K562 (cell line): ENCODE results near the gene ANO1. TPM values are rescaled to one million over a fixed set of nuclear protein-coding genes. Genes with fewer than 3 reads are reported as not detected.

Source experiments
- ATAC-seq: fragments of 200-7000 bp; cut with Tn5 transposase; 3 replicates; pipeline ENCODE4 v1.9.1; 2020; ENCODE audit warnings: moderate library complexity
- BruUV-seq: library from RNA; stranded (reverse); fragments of 400-500 nt; replicated peaks from 2 replicates; lab custom pipeline; 2021; lab: Mats Ljungman, UMichigan
- CTCF ChIA-PET: fragments of 300-600 bp; formaldehyde crosslinking; extraction: SDS; loops from one replicate; lab custom pipeline; 2021; ENCODE audit warnings: low intra/inter-chr PET ratio; lab: Yijun Ruan, JAX
- POLR2A ChIA-PET: fragments of 300-600, 350-650 bp; sonication (Branson Sonifier 250); formaldehyde crosslinking; extraction: SDS; loops from one replicate; lab custom pipeline; 2021; ENCODE audit warnings: antibody characterized with exemption, inconsistent platforms; lab: Yijun Ruan, JAX
- DNase-seq, 4 experiments: peaks; one replicate each; pipeline versions ENCODE4 v3.0.0 to v3.0.0-alpha.2; 2011 to 2018; ENCODE audit warnings: low spot score in 3 of 4, mixed read lengths in 3 of 4; ENCODE audit errors: extremely low read depth in 1 of 4
- FAIRE-seq: peaks from 2 replicates; lab custom pipeline; 2011; peaks lifted over from hg19 to GRCh38; lab: Jason Lieb, UNC
- H2AFZ ChIP-seq: 2 replicates; pipeline ENCODE4 v1.6.0; 2011; ENCODE audit warnings: low read depth, low read length, control low read depth, inconsistent platforms
- H3K27ac ChIP-seq: fragments of 200-600 bp; 3 replicates; pipeline ENCODE4 v1.8.0; 2011; ENCODE audit warnings: low read depth, mild to moderate bottlenecking, control low read depth, inconsistent platforms, low read length, moderate library complexity, mixed read lengths; ENCODE audit errors: extremely low read depth
- H3K27me3 ChIP-seq, 2 experiments: fragments of 300-600 bp in 1 of 2; 2 replicates in 1 of 2; 3 replicates in 1 of 2; pipeline versions ENCODE4 v1.6.0 to v1.8.0; 2011; ENCODE audit warnings: inconsistent platforms in 2 of 2, low read length in 2 of 2, mild to moderate bottlenecking in 1 of 2, mixed read lengths in 1 of 2, moderate library complexity in 1 of 2; ENCODE audit not compliant: control insufficient read depth in 2 of 2, insufficient read depth in 2 of 2
- H3K36me3 ChIP-seq: fragments of 300-600 bp; 3 replicates; pipeline ENCODE4 v1.8.0; 2011; ENCODE audit warnings: mild to moderate bottlenecking, low read length, inconsistent platforms; ENCODE audit not compliant: control insufficient read depth, insufficient read depth
- H3K4me1 ChIP-seq, 2 experiments: fragments of 200-600 bp in 1 of 2; replicated peaks in 1 of 2; 2 replicates in 1 of 2; 3 replicates in 1 of 2; pipeline versions ENCODE4 v1.5.1 to v1.8.0; 2011; ENCODE audit warnings: inconsistent platforms in 2 of 2, low read length in 2 of 2, mild to moderate bottlenecking in 1 of 2, mixed read lengths in 1 of 2, moderate library complexity in 1 of 2; ENCODE audit not compliant: control insufficient read depth in 2 of 2, insufficient read depth in 2 of 2
- H3K4me2 ChIP-seq: 2 replicates; pipeline ENCODE4 v1.6.1; 2011; ENCODE audit warnings: low read length, control low read depth, inconsistent platforms, mixed read lengths; ENCODE audit not compliant: insufficient read depth
- H3K4me3 ChIP-seq: fragments of 200-600 bp; sonication (generic), shearing (Covaris generic); 2 replicates; pipeline ENCODE4 v1.5.1; 2016; ENCODE audit warnings: control low read depth, inconsistent platforms
- H3K79me2 ChIP-seq: fragments of 200-600 bp; 3 replicates; pipeline ENCODE4 v1.8.0; 2011; ENCODE audit warnings: low read length, inconsistent platforms; ENCODE audit not compliant: control insufficient read depth, insufficient read depth
- H3K9ac ChIP-seq, 2 experiments: 2 replicates each; pipeline versions ENCODE4 v1.6.0 to v1.6.1; 2011; ENCODE audit warnings: low read depth in 2 of 2, low read length in 2 of 2, control low read depth in 1 of 2, inconsistent platforms in 1 of 2, mild to moderate bottlenecking in 1 of 2, mixed read lengths in 1 of 2; ENCODE audit not compliant: insufficient read depth in 1 of 2
- H3K9me1 ChIP-seq: one replicate; pipeline ENCODE4 v1.6.0; 2011; ENCODE audit warnings: inconsistent platforms, mild to moderate bottlenecking, low read length, moderate library complexity; ENCODE audit not compliant: control insufficient read depth, insufficient read depth
- H3K9me3 ChIP-seq: replicated peaks from 2 replicates; pipeline ENCODE4 v1.5.1; 2011; ENCODE audit warnings: low read depth, low read length, inconsistent platforms; ENCODE audit not compliant: control insufficient read depth, insufficient read depth
- H4K20me1 ChIP-seq: replicated peaks from 2 replicates; pipeline ENCODE4 v1.6.1; 2011; ENCODE audit warnings: low read length, inconsistent platforms, mixed read lengths; ENCODE audit not compliant: control insufficient read depth, insufficient read depth
- AFF4 ChIP-seq: sonication (generic); formaldehyde crosslinking; IDR thresholded peaks from 2 replicates; pipeline ENCODE4 v1.8.0; 2023; ENCODE audit warnings: mild to moderate bottlenecking, missing genetic modification reagents
- ARHGAP35 ChIP-seq: fragments of 450-650 bp; IDR thresholded peaks from 2 replicates; pipeline ENCODE4 v1.6.1; 2018; ENCODE audit not compliant: partially characterized antibody
- CREB3L1 ChIP-seq: fragments of 450-650 bp; IDR thresholded peaks from 2 replicates; pipeline ENCODE4 v1.6.1; 2014; ENCODE audit warnings: low read depth, mild to moderate bottlenecking, moderate library complexity, borderline replicate concordance
- PHF21A ChIP-seq: fragments of 450-650 bp; IDR thresholded peaks from 2 replicates; pipeline ENCODE4 v1.6.1; 2017; ENCODE audit warnings: low read depth, borderline replicate concordance
- SAFB ChIP-seq: fragments of 200-400 bp; formaldehyde crosslinking; IDR thresholded peaks from 2 replicates; pipeline ENCODE4 v1.6.1; 2017; ENCODE audit warnings: low read depth, low read length, borderline replicate concordance
- YY1 ChIP-seq, 3 experiments: IDR thresholded peaks; 2 replicates each; pipeline ENCODE4 v1.6.1; 2011; ENCODE audit warnings: low read length in 2 of 3, mild to moderate bottlenecking in 2 of 3, moderate library complexity in 2 of 3, borderline replicate concordance in 1 of 3, control low read depth in 1 of 3, low read depth in 1 of 3; ENCODE audit not compliant: insufficient read depth in 3 of 3, insufficient replicate concordance in 2 of 3, control insufficient read depth in 1 of 3, insufficient read length in 1 of 3; ENCODE audit errors: extremely low read depth in 1 of 3
- ZNF408 ChIP-seq: fragments of 250-450 bp; sonication (Bioruptor Pico); IDR thresholded peaks from 2 replicates; pipeline ENCODE4 v1.4.0; 2020; ENCODE audit warnings: low read depth, mild to moderate bottlenecking, moderate library complexity
- WGBS: fragments of 100-300 bp; shearing (Covaris generic); methylation state at CpG from one replicate; pipeline ENCODE4 v1.1.6; 2016; ENCODE audit warnings: low coverage, mixed read lengths; ENCODE audit not compliant: insufficient coverage; ENCODE audit errors: missing lambda C conversion rate; 5-methylcytosine and 5-hydroxymethylcytosine counted together
- in situ Hi-C: fragments of 300-500 bp; cut with MboI; formaldehyde crosslinking; loops from 4 replicates; pipeline ENCODE4 v1.15.0; 2018; ENCODE audit warnings: inconsistent platforms, mixed read lengths
- intact Hi-C: fragments of 100-400 bp; cut with micrococcal nuclease; formaldehyde crosslinking; loops from 2 replicates; pipeline ENCODE4 v1.14.2; 2022
- polyA plus RNA-seq, 8 experiments: library from polyadenylated mRNA; depleted of rRNA in 4 of 8; stranded (reverse) in 5 of 8; unstranded in 3 of 8; fragments of >200 nt; fragmentation: Nextera tagmentation in 2 of 8; fragmentation: Illumina TruSeq in 1 of 8; extraction: Ambion mirVana in 2 of 8; extraction: Trizol in 1 of 8; gene quantifications; 2 replicates each; pipeline versions ENCODE4 v1.2.1 to v1.2.3, GENCODE V29; 2011 to 2014; ENCODE audit warnings: inconsistent platforms in 1 of 8, missing spikeins in 1 of 8
- total RNA-seq, 7 experiments: library from RNA; depleted of rRNA in 6 of 7; stranded (reverse); fragments of >200 nt in 6 of 7; fragmentation: Illumina TruSeq in 2 of 7; extraction: Trizol in 2 of 7; gene quantifications; 2 replicates each; pipeline versions ENCODE4 v1.2.1 to v1.2.3, GENCODE V29; 2011 to 2021; ENCODE audit warnings: low replicate concordance in 1 of 7

The ANO1 gene
- total and polyA plus RNA-seq, 9 of the 15 experiments (the other 6 are each of a cell fraction or from before 2014, with no cell fraction given), result not detected

- ChIA-PET CTCF (no interaction called here), POLR2A (interaction anchor here (0.6 to 2.2 kb wide), 11 partner anchors 8 to 802 kb away, joined by 3 to 6 read pairs (median 4); no protein-coding TSS in a partner anchor)
- Histone ChIP-seq H3K4me3 (peak overlapping the region; percentile 94), H3K9ac (peak overlapping the region; percentile 88 to 97), H3K36me3 (peaks cover 37% of the 10 kb centered on the region), H3K79me2 (peaks cover 50% of the 10 kb centered on the region), H3K9me3 (no peaks in the 10 kb centered on the region; the same call in 1 of the 2 replicates), H3K4me2 (peak overlapping the region; percentile 97), H4K20me1 (peaks cover 32% of the 10 kb centered on the region), H3K9me1 (peaks cover 7% of the 10 kb centered on the region), H3K27me3 (peaks cover 0 to 2% of the 10 kb centered on the region in 2 experiments; a peak in 1 of 5 replicates), H3K27ac (peak overlapping the region; percentile 91), H2AFZ (no peak overlapping the region), H3K4me1 (peaks cover 15 to 37% of the 10 kb centered on the region in 2 experiments; a peak in 4 of 5 replicates)
- intact Hi-C loops, result loop anchor here (10.0 kb wide), 2 partner anchors 190 to 240 kb away; partner anchors contain the start of gene CTTN
- in situ Hi-C loops, result no loop called here
- WGBS, result 3% methylated on average over 4 of the region's 4 CpGs
- FAIRE-seq, result no peak
- peak; percentile 63 for ATAC-seq
- no TSS peak for BruUV-seq
- peak in 3 of 4 experiments; percentile 51 to 68 (median 58) for DNase-seq
- TF ChIP-seq SAFB (no peak), ZNF408 (CRISPR knock-in tag) (no peak), PHF21A (0 out of 2 replicates have a peak, but pooled peaks have one; percentile 46), CREB3L1 (no peak), AFF4 (CRISPR knock-in tag) (0 out of 2 replicates have a peak, but pooled peaks have one; percentile 12), ARHGAP35 (peak; percentile 16), YY1 (IDR thresholded peaks at IDR 0.05; ENCODE audit: borderline replicate concordance in 1 of 3, control insufficient read depth in 1 of 3, extremely low read depth in 1 of 3, insufficient read depth in 3 of 3, insufficient read length in 1 of 3, insufficient replicate concordance in 2 of 3, low read depth in 1 of 3, low read length in 2 of 3) (peak in 1 of 3 experiments; percentile 30)
Measured at GRCh38 chr11:70204466-70204799, 126.3 kb downstream of the ANO1 start.
